Fibroblast of lung (primary cell): ENCODE data around the gene CYP26B1. TPM values are rescaled to one million over a fixed set of nuclear protein-coding genes. Genes with fewer than 3 reads are reported as not detected.

Experiments used
- DNase-seq, 2 donors: peaks; one replicate each; pipeline versions ENCODE4 v3.0.0 to v3.0.0-alpha.2; 2010; ENCODE audit warnings: low read depth in 2 of 2
- H2AFZ ChIP-seq: 2 replicates; pipeline ENCODE4 v1.5.1; 2012; ENCODE audit warnings: low read length, control low read depth, inconsistent platforms
- H3K27ac ChIP-seq: 2 replicates; pipeline ENCODE4 v1.5.1; 2011; ENCODE audit warnings: low read length, control low read depth; ENCODE audit not compliant: insufficient read depth
- H3K27me3 ChIP-seq: 2 replicates; pipeline ENCODE4 v1.5.1; 2011; ENCODE audit warnings: mild to moderate bottlenecking, low read length; ENCODE audit not compliant: control insufficient read depth, insufficient read depth
- H3K36me3 ChIP-seq: 2 replicates; pipeline ENCODE4 v1.5.1; 2011; ENCODE audit warnings: low read length; ENCODE audit not compliant: control insufficient read depth, insufficient read depth
- H3K4me1 ChIP-seq: 2 replicates; pipeline ENCODE4 v1.5.1; 2011; ENCODE audit warnings: low read length; ENCODE audit not compliant: control insufficient read depth, insufficient read depth; ENCODE audit errors: extremely low read depth
- H3K4me2 ChIP-seq: 2 replicates; pipeline ENCODE4 v1.5.1; 2011; ENCODE audit warnings: low read length, control low read depth; ENCODE audit not compliant: insufficient read depth; ENCODE audit errors: extremely low read depth
- H3K4me3 ChIP-seq, 4 experiments: fragments of 200-600 bp in 1 of 4; sonication (generic) in 1 of 4; replicated peaks in 1 of 4; 2 replicates each; pipeline ENCODE4 v1.5.1; 2011 to 2016; ENCODE audit warnings: low read length in 4 of 4, low read depth in 3 of 4, mild to moderate bottlenecking in 3 of 4, control low read depth in 2 of 4, inconsistent platforms in 1 of 4, mixed read lengths in 1 of 4; ENCODE audit not compliant: insufficient read depth in 1 of 4; ENCODE audit errors: control extremely low read depth in 1 of 4
- H3K79me2 ChIP-seq: 2 replicates; pipeline ENCODE4 v1.5.1; 2012; ENCODE audit warnings: mild to moderate bottlenecking, low read length, inconsistent platforms; ENCODE audit not compliant: control insufficient read depth, insufficient read depth
- H3K9ac ChIP-seq: 2 replicates; pipeline ENCODE4 v1.5.1; 2011; ENCODE audit warnings: mild to moderate bottlenecking, low read length, control low read depth; ENCODE audit not compliant: insufficient read depth
- H3K9me3 ChIP-seq: 2 replicates; pipeline ENCODE4 v1.5.1; 2012; ENCODE audit warnings: low read depth, low read length; ENCODE audit not compliant: control insufficient read depth, insufficient read depth
- H4K20me1 ChIP-seq: 2 replicates; pipeline ENCODE4 v1.5.1; 2011; ENCODE audit warnings: low read length; ENCODE audit not compliant: control insufficient read depth, insufficient read depth; ENCODE audit errors: extremely low read depth
- CTCF ChIP-seq, 2 donors: IDR thresholded peaks in 1 of 2; conservative IDR thresholded peaks in 1 of 2; 1 replicate in 1 of 2; 2 replicates in 1 of 2; pipeline ENCODE4 v1.5.1; 2011 to 2012; ENCODE audit warnings: low read length in 2 of 2, control low read depth in 1 of 2, inconsistent platforms in 1 of 2, low read depth in 1 of 2, mild to moderate bottlenecking in 1 of 2
- EZH2 ChIP-seq: IDR thresholded peaks from 2 replicates; pipeline ENCODE4 v1.5.1; 2012; ENCODE audit warnings: low read length, control low read depth, mild to moderate bottlenecking; ENCODE audit errors: missing control alignments
- polyA minus RNA-seq: library from RNA; depleted of rRNA, polyadenylated mRNA; stranded (reverse); fragments of >200 nt; gene quantifications from 2 replicates; pipeline ENCODE4 v1.2.3, GENCODE V29; 2011; ENCODE audit warnings: low replicate concordance
- polyA plus RNA-seq, 2 donors: library from polyadenylated mRNA; depleted of rRNA in 1 of 2; stranded (reverse) in 1 of 2; unstranded in 1 of 2; fragments of >200 nt; gene quantifications; 2 replicates each; pipeline ENCODE4 v1.2.1, GENCODE V29; 2011 to 2012; ENCODE audit warnings: missing spikeins in 1 of 2
- total RNA-seq: library from RNA; depleted of rRNA; stranded (reverse); fragments of >200 nt; gene quantifications from 2 replicates; pipeline ENCODE4 v1.2.1, GENCODE V29; 2014

The CYP26B1 gene
- total RNA-seq (0.17 and 0.51 TPM in 2 replicates), polyA plus RNA-seq (0.02 and 0.09 TPM in 2 replicates), polyA minus RNA-seq (0.24 and 0.85 TPM in 2 replicates)
- polyA plus RNA-seq (2012) = 0.07 and 0.17 TPM in 2 replicates

DNA sequence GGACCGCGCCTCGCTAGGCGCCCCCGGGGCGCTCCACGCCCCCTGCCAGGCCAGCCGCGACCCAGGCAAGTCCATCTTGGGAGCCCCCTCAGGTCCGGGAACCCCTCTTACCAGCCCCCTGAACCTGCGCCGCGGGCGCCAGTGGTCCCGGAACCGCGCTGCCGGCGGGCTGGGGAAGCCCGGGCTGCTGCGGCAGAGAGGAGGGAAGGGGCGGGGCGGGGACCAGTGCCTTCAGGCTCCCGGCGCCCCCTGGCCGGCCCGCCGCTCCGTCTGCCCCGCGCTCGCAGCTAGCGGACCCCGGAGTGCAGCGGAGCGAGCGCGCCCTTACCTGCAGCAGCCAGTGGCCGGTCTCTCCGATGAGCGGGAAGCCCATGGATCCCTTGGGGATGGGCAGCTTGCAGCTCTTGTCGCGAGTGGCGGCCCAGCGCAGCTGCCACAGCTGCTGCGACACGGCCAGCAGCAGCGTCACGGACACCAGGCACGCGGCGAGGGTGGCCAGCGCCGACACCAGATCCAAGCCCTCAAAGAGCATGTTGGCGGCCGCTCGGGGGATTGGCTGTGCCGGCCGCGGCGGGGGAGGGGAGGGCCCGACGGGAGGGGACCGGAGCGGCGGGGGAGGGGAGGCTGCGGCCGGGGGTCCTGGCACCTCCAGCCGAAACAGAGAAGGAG, at the start of gene CYP26B1:
CYP26B1 (minus strand) TSS at position 560 of the 669 bp plus-strand sequence; CDS start at position 532, 28 bp downstream.
- H3K79me2 ChIP-seq = no peaks in the 10 kb centered on the region
- TF ChIP-seq EZH2 = peak; percentile 89
- TF ChIP-seq CTCF (conservative IDR thresholded peaks at IDR 0.05 in 1 of 2, IDR thresholded peaks at IDR 0.05 in 1 of 2; ENCODE audit: low read depth in 1 of 2, low read length in 2 of 2) = no peak
- no peak for DNase-seq
- H3K36me3 ChIP-seq = no peaks in the 10 kb centered on the region
- no peak within 1 kb of the TSS for H3K27ac ChIP-seq
- H3K9me3 ChIP-seq = no peaks in the 10 kb centered on the region
- H3K9ac ChIP-seq = no peak within 1 kb of the TSS
- H3K27me3 ChIP-seq = peaks cover 70% of the 10 kb centered on the region
- no peak within 1 kb of the TSS for H2AFZ ChIP-seq
- H3K4me1 ChIP-seq = peaks cover 4% of the 10 kb centered on the region
- no peaks in the 10 kb centered on the region for H4K20me1 ChIP-seq
- peak within 1 kb of the TSS; percentile 68 for H3K4me2 ChIP-seq
- H3K4me3 ChIP-seq = peak within 1 kb of the TSS in 3 of 4 experiments; percentile 37 to 60 (median 56)

- no peak overlapping the region for H2AFZ ChIP-seq
- TF ChIP-seq CTCF (conservative IDR thresholded peaks at IDR 0.05 in 1 of 2, IDR thresholded peaks at IDR 0.05 in 1 of 2; ENCODE audit: low read depth in 1 of 2, low read length in 2 of 2) (no peak), EZH2 (no peak)
- H3K4me1 ChIP-seq = no peaks in the 10 kb centered on the region
- H3K27me3 ChIP-seq = no peaks in the 10 kb centered on the region
- H3K36me3 ChIP-seq = no peaks in the 10 kb centered on the region
- DNase-seq = no peak
- H3K9ac ChIP-seq = no peak overlapping the region
- no peaks in the 10 kb centered on the region for H3K9me3 ChIP-seq
- H4K20me1 ChIP-seq = no peaks in the 10 kb centered on the region
- H3K4me3 ChIP-seq = no peak overlapping the region
- no peaks in the 10 kb centered on the region for H3K79me2 ChIP-seq
- no peak overlapping the region for H3K4me2 ChIP-seq
- H3K27ac ChIP-seq = no peak overlapping the region
Observed at GRCh38 chr2:72193723-72194122, 46.1 kb upstream of the CYP26B1 start.

GRCh38 chr2:72191441-72191840, 43.8 kb upstream of the CYP26B1 start:
- Histone ChIP-seq H2AFZ (no peak overlapping the region), H3K9me3 (no peaks in the 10 kb centered on the region), H3K27me3 (no peaks in the 10 kb centered on the region), H3K27ac (no peak overlapping the region), H4K20me1 (no peaks in the 10 kb centered on the region), H3K4me2 (no peak overlapping the region), H3K9ac (no peak overlapping the region), H3K36me3 (no peaks in the 10 kb centered on the region), H3K4me3 (no peak overlapping the region), H3K79me2 (no peaks in the 10 kb centered on the region), H3K4me1 (no peaks in the 10 kb centered on the region)
- DNase-seq = no peak
- TF ChIP-seq EZH2 (no peak), CTCF (conservative IDR thresholded peaks at IDR 0.05 in 1 of 2, IDR thresholded peaks at IDR 0.05 in 1 of 2; ENCODE audit: low read depth in 1 of 2, low read length in 2 of 2) (no peak)
